ENCODE measurements around the gene SMARCA4. TPM values are rescaled to one million over a fixed set of nuclear protein-coding genes. Genes with fewer than 3 reads are reported as not detected.
"Not testable (repeated sequence)": the region's sequence is repeated elsewhere in the genome, so short reads cannot be mapped to it uniquely, and the experiment has no call there.

The SMARCA4 gene
- total RNA-seq, 8 experiments from 2014 or later: 62.0 to 280 (median 164) TPM

DNA sequence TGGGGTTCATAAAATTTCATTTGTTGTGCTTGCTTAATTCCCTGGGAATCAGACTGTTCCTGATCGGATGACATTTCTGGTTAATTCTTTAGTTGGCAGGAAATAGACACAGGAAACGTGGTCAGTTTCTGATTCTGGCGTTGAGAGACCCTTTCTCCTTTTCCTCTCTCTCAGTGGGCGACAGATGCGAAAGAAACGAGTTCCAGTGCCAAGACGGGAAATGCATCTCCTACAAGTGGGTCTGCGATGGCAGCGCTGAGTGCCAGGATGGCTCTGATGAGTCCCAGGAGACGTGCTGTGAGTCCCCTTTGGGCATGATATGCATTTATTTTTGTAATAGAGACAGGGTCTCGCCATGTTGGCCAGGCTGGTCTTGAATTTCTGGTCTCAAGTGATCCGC lies 139.2 kb downstream of the SMARCA4 start:
- WGBS, 10 experiments: 50 to 100% (median 92%) methylated on average over 2 to 7 of the region's 12 CpGs; no CpG with 5 or more reads in 2 of the 10 experiments
- in situ Hi-C loops (cut with MboI; ENCODE audit: low pct_unique_long_range_greater_than_20kb in 2 of 9, low sequenced_read_pairs in 9 of 9, unreplicated experiment in 9 of 9): no loop called here
- H3K27ac ChIP-seq: no peak overlapping the region
- H3K4me1 ChIP-seq (replicated peaks in 1 of 2): no peaks in the 10 kb centered on the region
- H3K4me3 ChIP-seq: no peak overlapping the region
- ATAC-seq (replicated peaks in 6 of 8): no peak

DNA sequence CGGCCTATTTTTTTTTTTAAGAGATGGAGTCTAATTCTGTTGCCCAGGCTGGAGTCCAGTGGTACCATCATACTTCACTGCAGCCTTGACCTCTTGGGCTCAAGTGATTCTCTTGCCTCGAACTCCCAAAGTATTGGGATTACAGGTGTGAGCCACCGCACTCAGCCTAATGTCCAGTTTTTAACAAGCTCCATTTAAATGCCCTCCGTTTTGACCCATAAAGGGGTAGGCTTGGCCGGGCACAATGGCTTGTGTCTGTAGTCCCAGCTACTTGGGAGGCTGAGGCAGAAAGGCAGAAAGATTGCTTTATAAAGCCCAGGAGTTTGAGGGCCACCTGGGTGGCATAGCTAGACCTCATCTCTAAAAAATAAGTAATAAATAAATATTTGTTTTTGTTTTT lies 140.2 kb downstream of the SMARCA4 start:
- ATAC-seq (replicated peaks in 6 of 8): no peak
- 94 to 100% (median 100%) methylated on average over 2 to 5 of the region's 5 CpGs; no CpG with 5 or more reads in 3 of the 10 experiments for WGBS, 10 experiments
- Histone ChIP-seq H3K27ac (no peak overlapping the region), H3K4me3 (no peak overlapping the region), H3K4me1 (replicated peaks in 1 of 2) (no peaks in the 10 kb centered on the region)
- in situ Hi-C loops (cut with MboI; ENCODE audit: low pct_unique_long_range_greater_than_20kb in 2 of 9, low sequenced_read_pairs in 9 of 9, unreplicated experiment in 9 of 9): no loop called here

DNA sequence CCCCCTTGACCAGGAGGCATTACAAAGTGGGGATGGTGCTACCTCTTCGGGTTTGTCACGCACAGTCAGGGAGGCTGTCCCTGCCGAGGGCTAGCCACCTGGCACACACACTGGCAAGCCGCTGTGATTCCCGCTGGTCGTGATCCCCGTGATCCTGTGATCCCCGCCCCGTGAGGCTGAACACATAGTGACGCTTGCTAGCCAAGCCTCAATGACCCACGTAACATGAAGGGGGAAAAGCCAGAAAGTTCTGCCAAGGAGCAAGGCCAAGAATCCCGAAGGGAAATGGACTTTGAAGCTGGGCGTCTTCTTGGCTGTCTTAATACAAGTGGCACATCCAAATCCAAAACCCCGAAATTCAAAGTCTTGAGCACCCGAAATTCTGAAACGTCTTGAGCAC lies 142.1 kb downstream of the SMARCA4 start:
- Histone ChIP-seq H3K4me3 (no peak overlapping the region), H3K4me1 (replicated peaks in 1 of 2) (no peaks in the 10 kb centered on the region), H3K27ac (no peak overlapping the region)
- in situ Hi-C loops (cut with MboI; ENCODE audit: low pct_unique_long_range_greater_than_20kb in 2 of 9, low sequenced_read_pairs in 9 of 9, unreplicated experiment in 9 of 9): no loop called here
- peak in 1 of 8 experiments; percentile 28 for ATAC-seq (replicated peaks in 6 of 8)
- WGBS, 10 experiments: 93 to 100% (median 98%) methylated on average over 3 to 11 of the region's 16 CpGs; no CpG with 5 or more reads in 3 of the 10 experiments

DNA sequence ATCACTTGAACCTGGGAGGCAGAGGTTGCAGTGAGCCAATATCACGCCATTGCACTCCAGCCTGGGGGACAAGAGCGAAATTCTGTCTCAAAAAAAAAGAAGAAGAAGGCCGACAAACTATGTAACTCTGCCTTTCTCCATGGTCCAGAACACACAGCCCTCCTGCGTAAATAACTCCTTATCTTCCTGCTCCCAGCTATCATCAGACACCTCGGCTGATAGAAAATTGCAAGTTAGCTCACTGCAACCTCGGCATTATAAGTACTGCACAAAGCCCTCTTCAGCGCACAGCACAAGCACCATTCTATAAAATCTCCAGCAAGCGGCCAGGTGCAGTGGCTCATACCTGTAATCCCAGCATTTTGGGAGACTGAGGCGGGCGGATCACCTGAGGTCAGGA lies 142.8 kb downstream of the SMARCA4 start:
- WGBS, 10 experiments: 93 to 100% (median 96%) methylated on average over 1 to 8 of the region's 10 CpGs; no CpG with 5 or more reads in 5 of the 10 experiments
- H3K27ac ChIP-seq; H3K4me3 ChIP-seq; in situ Hi-C loops (cut with MboI; ENCODE audit: low pct_unique_long_range_greater_than_20kb in 2 of 9, low sequenced_read_pairs in 9 of 9, unreplicated experiment in 9 of 9); H3K4me1 ChIP-seq (replicated peaks in 1 of 2): not testable (repeated sequence)
- peak in 1 of 8 experiments; percentile 13 for ATAC-seq (replicated peaks in 6 of 8)

DNA sequence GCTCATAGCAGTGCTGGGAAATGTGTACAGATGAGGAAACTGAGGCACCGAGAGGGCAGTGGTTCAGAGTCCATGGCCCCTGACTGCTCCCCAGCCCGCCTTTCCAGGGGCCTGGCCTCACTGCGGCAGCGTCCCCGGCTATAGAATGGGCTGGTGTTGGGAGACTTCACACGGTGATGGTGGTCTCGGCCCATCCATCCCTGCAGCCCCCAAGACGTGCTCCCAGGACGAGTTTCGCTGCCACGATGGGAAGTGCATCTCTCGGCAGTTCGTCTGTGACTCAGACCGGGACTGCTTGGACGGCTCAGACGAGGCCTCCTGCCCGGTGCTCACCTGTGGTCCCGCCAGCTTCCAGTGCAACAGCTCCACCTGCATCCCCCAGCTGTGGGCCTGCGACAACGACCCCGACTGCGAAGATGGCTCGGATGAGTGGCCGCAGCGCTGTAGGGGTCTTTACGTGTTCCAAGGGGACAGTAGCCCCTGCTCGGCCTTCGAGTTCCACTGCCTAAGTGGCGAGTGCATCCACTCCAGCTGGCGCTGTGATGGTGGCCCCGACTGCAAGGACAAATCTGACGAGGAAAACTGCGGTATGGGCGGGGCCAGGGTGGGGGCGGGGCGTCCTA lies 144.3 kb downstream of the SMARCA4 start:
- no peaks in the 10 kb centered on the region for H3K4me1 ChIP-seq (replicated peaks in 1 of 2)
- peak in 4 of 8 experiments; percentile 5 to 42 (median 16) for ATAC-seq (replicated peaks in 6 of 8)
- no peak overlapping the region for H3K4me3 ChIP-seq
- in situ Hi-C loops (cut with MboI; ENCODE audit: low pct_unique_long_range_greater_than_20kb in 2 of 9, low sequenced_read_pairs in 9 of 9, unreplicated experiment in 9 of 9): no loop called here
- 89 to 98% (median 94%) methylated on average over 3 to 22 of the region's 36 CpGs; no CpG with 5 or more reads in 5 of the 10 experiments for WGBS, 10 experiments
- no peak overlapping the region for H3K27ac ChIP-seq

DNA sequence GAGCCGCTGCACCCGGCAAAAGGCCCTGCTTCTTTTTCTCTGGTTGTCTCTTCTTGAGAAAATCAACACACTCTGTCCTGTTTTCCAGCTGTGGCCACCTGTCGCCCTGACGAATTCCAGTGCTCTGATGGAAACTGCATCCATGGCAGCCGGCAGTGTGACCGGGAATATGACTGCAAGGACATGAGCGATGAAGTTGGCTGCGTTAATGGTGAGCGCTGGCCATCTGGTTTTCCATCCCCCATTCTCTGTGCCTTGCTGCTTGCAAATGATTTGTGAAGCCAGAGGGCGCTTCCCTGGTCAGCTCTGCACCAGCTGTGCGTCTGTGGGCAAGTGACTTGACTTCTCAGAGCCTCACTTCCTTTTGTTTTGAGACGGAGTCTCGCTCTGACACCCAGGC lies 145.6 kb downstream of the SMARCA4 start:
- no peaks in the 10 kb centered on the region for H3K4me1 ChIP-seq (replicated peaks in 1 of 2)
- no peak for ATAC-seq (replicated peaks in 6 of 8)
- in situ Hi-C loops (cut with MboI; ENCODE audit: low pct_unique_long_range_greater_than_20kb in 2 of 9, low sequenced_read_pairs in 9 of 9, unreplicated experiment in 9 of 9): no loop called here
- no peak overlapping the region for H3K4me3 ChIP-seq
- H3K27ac ChIP-seq: no peak overlapping the region
- WGBS, 10 experiments: 58 to 100% (median 82%) methylated on average over 1 to 9 of the region's 13 CpGs; no CpG with 5 or more reads in 2 of the 10 experiments

DNA sequence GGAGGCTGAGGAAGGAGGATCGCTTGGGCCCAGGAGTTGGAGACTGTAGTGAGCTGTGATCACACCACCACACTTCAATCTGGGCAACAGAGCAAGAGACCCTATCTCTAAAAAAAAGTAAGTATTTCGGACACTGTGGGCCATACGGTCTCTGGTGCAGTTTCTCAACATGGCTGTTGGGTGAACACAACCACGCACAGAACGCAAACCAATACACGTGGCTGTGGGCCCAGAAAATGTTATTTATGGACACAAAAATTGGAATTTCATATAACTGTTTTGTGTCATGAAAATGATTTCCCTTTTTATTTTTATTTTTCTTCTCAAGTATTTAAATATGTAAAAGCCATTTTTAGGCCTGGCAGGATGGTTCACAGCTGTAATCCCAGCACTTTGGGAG lies 147.9 kb downstream of the SMARCA4 start:
- no peak for ATAC-seq (replicated peaks in 6 of 8)
- in situ Hi-C loops (cut with MboI; ENCODE audit: low pct_unique_long_range_greater_than_20kb in 2 of 9, low sequenced_read_pairs in 9 of 9, unreplicated experiment in 9 of 9): no loop called here
- H3K4me3 ChIP-seq: no peak overlapping the region
- 90 to 100% (median 97%) methylated on average over 1 to 6 of the region's 6 CpGs; no CpG with 5 or more reads in 3 of the 10 experiments for WGBS, 10 experiments
- no peaks in the 10 kb centered on the region for H3K4me1 ChIP-seq (replicated peaks in 1 of 2)
- no peak overlapping the region for H3K27ac ChIP-seq

DNA sequence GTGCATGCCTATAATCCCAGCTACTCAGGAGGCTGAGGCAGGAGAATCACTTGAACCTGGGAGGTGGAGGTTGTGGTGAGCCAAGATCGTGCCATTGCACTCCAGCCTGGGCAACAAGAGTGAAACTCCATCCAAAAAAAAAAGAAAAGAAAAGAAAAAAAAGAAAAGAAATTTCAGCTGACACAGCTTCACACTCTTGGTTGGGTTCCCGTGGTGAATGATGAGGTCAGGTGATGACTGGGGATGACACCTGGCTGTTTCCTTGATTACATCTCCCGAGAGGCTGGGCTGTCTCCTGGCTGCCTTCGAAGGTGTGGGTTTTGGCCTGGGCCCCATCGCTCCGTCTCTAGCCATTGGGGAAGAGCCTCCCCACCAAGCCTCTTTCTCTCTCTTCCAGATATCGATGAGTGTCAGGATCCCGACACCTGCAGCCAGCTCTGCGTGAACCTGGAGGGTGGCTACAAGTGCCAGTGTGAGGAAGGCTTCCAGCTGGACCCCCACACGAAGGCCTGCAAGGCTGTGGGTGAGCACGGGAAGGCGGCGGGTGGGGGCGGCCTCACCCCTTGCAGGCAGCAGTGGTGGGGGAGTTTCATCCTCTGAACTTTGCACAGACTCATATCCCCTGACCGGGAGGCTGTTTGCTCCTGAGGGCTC lies 150.4 kb downstream of the SMARCA4 start:
- Histone ChIP-seq H3K27ac (no peak overlapping the region), H3K4me1 (replicated peaks in 1 of 2) (no peaks in the 10 kb centered on the region), H3K4me3 (no peak overlapping the region)
- in situ Hi-C loops (cut with MboI; ENCODE audit: low pct_unique_long_range_greater_than_20kb in 2 of 9, low sequenced_read_pairs in 9 of 9, unreplicated experiment in 9 of 9): no loop called here
- WGBS, 10 experiments: 76 to 100% (median 87%) methylated on average over 1 to 6 of the region's 15 CpGs; no CpG with 5 or more reads in 4 of the 10 experiments
- ATAC-seq (replicated peaks in 6 of 8): peak in 2 of 8 experiments; percentile 2 to 12

DNA sequence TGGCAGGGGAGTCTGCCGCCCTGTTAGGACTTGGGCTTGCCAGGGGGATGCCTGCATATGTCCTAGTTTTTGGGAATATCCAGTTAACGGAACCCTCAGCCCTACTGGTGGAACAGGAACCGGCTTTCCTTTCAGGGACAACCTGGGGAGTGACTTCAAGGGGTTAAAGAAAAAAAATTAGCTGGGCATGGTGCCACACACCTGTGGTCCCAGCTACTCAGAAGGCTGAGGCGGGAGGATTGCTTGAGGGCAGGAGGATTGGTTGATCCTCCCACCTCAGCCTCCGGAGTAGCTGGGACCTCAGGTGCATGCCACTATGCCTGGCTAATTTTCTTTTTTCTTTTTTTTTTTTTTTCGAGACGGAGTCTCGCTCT lies 150.9 kb downstream of the SMARCA4 start:
- ATAC-seq (replicated peaks in 6 of 8): peak in 1 of 8 experiments; percentile 4
- Histone ChIP-seq H3K4me1 (replicated peaks in 1 of 2) (no peaks in the 10 kb centered on the region), H3K27ac (no peak overlapping the region), H3K4me3 (no peak overlapping the region)
- WGBS, 10 experiments: 86 to 100% (median 95%) methylated on average over 1 to 2 of the region's 8 CpGs; no CpG with 5 or more reads in 6 of the 10 experiments
- in situ Hi-C loops (cut with MboI; ENCODE audit: low pct_unique_long_range_greater_than_20kb in 2 of 9, low sequenced_read_pairs in 9 of 9, unreplicated experiment in 9 of 9): no loop called here

Other genes starting within 250 kb of the SMARCA4 start
- gene DNM2, start 243.0 kb upstream of the SMARCA4 start, total RNA-seq: 100 to 1,000 TPM in 2 of 8 experiments, 10 to 100 TPM in 6; 23.2 to 128 (median 45.4) TPM
- 10 to 100 TPM; 12.4 to 46.7 (median 21.4) TPM for gene TMED1, start 124.8 kb upstream of the SMARCA4 start, total RNA-seq
- 1 to 10 TPM in 3 of 8 experiments, under 1 TPM in 4, not detected in 1; 0.25 to 2.3 (median 0.50) TPM for gene C19orf38, start 112.6 kb upstream of the SMARCA4 start, total RNA-seq
- 10 to 100 TPM; 23.8 to 62.4 (median 34.4) TPM for gene CARM1, start 89.5 kb upstream of the SMARCA4 start, total RNA-seq
- gene YIPF2, start 32.4 kb upstream of the SMARCA4 start, total RNA-seq: 100 to 1,000 TPM in 2 of 8 experiments, 10 to 100 TPM in 6; 35.9 to 107 (median 58.1) TPM
- 10 to 100 TPM; 16.9 to 25.5 (median 21.4) TPM for gene TIMM29, start 32.2 kb upstream of the SMARCA4 start, total RNA-seq
- gene LDLR, start 128.4 kb downstream of the SMARCA4 start, total RNA-seq: 100 to 1,000 TPM in 1 of 8 experiments, 10 to 100 TPM in 6, 1 to 10 TPM in 1; 8.3 to 101 (median 48.0) TPM
- gene SPC24, start 194.8 kb downstream of the SMARCA4 start, total RNA-seq: 10 to 100 TPM in 3 of 8 experiments, 1 to 10 TPM in 4, under 1 TPM in 1; 0.36 to 34.9 (median 2.6) TPM
- 10 to 100 TPM in 5 of 8 experiments, 1 to 10 TPM in 3; 3.3 to 82.6 (median 30.3) TPM for gene KANK2, start 236.5 kb downstream of the SMARCA4 start, total RNA-seq

All from motor neuron (in vitro differentiated cells).